RWPE1 (cell line): ENCODE results near the gene DNASE1L3.

Experiments used
- CTCF ChIA-PET: fragments of 350-600 bp; sonication (Branson Sonifier 250); formaldehyde crosslinking; extraction: SDS; loops from one replicate; lab custom pipeline; 2021; lab: Yijun Ruan, JAX
- POLR2A ChIA-PET: fragments of 400-600 bp; formaldehyde crosslinking; extraction: SDS; loops from one replicate; lab custom pipeline; 2020; ENCODE audit warnings: antibody characterized with exemption; ENCODE audit not compliant: low non-redundant PET; lab: Yijun Ruan, JAX
- DNase-seq: peaks from one replicate; pipeline ENCODE4 v3.0.0; 2012; ENCODE audit warnings: low spot score
- H3K27ac ChIP-seq: fragments of 450-650 bp; 2 replicates; pipeline ENCODE4 v1.5.1; 2017
- CTCF ChIP-seq: fragments of 450-650 bp; conservative IDR thresholded peaks from 2 replicates; pipeline ENCODE4 v1.5.1; 2017; ENCODE audit warnings: low read depth, mild to moderate bottlenecking

DNASE1L3 gene

GRCh38 chr3:58197588-58197987 lies 13.2 kb downstream of the DNASE1L3 start:
- ChIA-PET CTCF (no interaction called here), POLR2A (no interaction called here)
- no peak for TF ChIP-seq CTCF
- no peak overlapping the region for H3K27ac ChIP-seq
- DNase-seq = no peak

DNA sequence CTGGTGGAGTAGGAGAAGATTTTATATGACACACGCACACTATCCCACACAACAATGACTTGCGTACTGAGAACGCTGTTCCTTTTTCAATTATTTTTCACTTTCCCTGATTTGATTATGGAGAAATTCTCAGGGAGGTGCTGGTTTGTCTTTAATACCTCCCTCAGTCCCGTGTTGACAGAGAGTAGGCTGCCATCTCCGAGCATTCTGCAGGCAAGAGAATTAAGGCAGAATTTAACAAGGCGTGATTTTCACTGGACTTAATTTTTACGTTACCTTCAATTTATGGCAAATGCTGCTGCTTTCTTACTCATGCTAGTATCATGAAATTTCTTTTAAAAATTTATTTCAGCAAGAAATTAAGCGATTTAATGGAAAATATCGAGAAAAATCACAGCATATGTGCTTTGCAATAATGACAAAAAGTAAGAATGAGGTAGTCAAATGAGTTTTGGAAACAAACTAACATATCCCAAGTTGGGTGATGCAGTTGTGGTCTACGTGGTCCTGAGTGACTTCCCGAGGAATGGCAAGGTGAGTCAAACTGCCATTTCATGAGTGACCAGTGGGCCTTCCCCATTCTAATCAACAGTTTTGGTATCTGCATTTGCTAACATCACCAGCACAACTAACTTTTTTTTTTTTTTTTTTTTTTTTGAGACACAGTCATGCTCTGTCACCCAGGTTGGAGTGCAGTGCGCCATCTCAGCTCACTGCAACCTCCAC lies 16.9 kb downstream of the DNASE1L3 start:
- POLR2A ChIA-PET = no interaction called here
- DNase-seq = no peak
- no peak overlapping the region for H3K27ac ChIP-seq
- CTCF ChIA-PET = no interaction called here
- TF ChIP-seq CTCF = no peak

- ChIA-PET CTCF (no interaction called here), POLR2A (no interaction called here)
- DNase-seq = no peak
- H3K27ac ChIP-seq = no peak overlapping the region
- TF ChIP-seq CTCF = no peak
Measured at GRCh38 chr3:58192069-58192468, 18.7 kb downstream of the DNASE1L3 start.

GRCh38 chr3:58191361-58191991 lies 19.3 kb downstream of the DNASE1L3 start:
- POLR2A ChIA-PET = no interaction called here
- no peak overlapping the region for H3K27ac ChIP-seq
- TF ChIP-seq CTCF = no peak
- CTCF ChIA-PET = interaction anchor here (0.7 to 1.6 kb wide), 2 partner anchors 26 to 55 kb away, joined by 4 to 5 read pairs; no protein-coding TSS in a partner anchor
- DNase-seq = no peak

DNA sequence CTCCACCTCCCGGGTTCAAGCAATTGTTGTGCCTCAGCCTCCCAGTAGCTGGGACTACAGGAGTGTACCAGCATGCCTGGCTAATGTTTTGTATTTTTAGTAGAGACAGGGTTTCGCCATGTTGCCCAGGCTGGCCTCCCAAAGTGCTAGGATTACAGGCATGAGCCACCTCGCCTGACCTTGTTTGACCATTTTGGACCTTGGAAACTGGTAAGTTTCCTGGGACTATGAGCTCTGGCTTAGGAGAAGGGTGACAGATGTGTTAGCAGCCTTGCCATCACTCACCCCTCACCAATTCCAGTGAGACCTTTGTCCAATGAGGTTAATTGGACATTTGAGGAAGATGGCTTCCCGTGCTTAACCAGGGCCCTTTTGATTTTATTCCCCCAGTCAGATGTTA lies 19.9 kb downstream of the DNASE1L3 start:
- POLR2A ChIA-PET = interaction anchor here (0.6 to 0.7 kb wide), 2 partner anchors 27 to 165 kb away, joined by 3 read pairs; no protein-coding TSS in a partner anchor
- DNase-seq = no peak
- no peak overlapping the region for H3K27ac ChIP-seq
- CTCF ChIA-PET = interaction anchor here (1.6 kb wide), 1 partner anchor 27 kb away, joined by 5 read pairs; no protein-coding TSS in a partner anchor
- no peak for TF ChIP-seq CTCF

DNA sequence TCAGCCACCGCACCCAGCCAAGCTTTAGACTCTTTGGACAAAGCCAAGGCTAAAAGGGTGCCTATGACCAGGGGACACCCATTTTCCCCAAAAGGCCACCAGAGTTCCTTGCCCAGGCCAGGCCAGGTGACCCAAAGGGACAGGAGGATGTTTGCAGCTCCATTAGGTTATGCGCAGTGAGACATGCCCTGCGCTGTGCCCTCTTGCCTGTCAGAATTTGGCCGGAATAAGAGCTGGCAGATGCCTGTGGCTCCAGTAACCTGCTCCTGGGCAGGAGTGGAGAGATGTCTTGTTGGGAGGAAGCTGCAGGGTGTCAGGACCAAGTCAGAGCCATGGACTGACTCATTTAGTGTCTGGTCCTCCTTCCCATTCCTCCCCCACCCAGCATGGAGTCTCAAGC lies 20.5 kb downstream of the DNASE1L3 start:
- TF ChIP-seq CTCF = no peak
- no peak overlapping the region for H3K27ac ChIP-seq
- CTCF ChIA-PET = interaction anchor here (1.6 kb wide), 1 partner anchor 27 kb away, joined by 5 read pairs; no protein-coding TSS in a partner anchor
- POLR2A ChIA-PET = interaction anchor here (0.6 to 0.7 kb wide), 2 partner anchors 27 to 166 kb away, joined by 3 read pairs; no protein-coding TSS in a partner anchor
- no peak for DNase-seq
